OCI-LY3 (cell line): ENCODE results near the gene KRTAP5-2.

Experiments
- CTCF ChIP-seq: fragments of 200-600, 300-600 bp; sonication (generic); IDR thresholded peaks from 2 replicates; pipeline ENCODE4 v1.5.1; 2014; ENCODE audit warnings: antibody characterized with exemption, low read length, low read depth
- EZH2phosphoT487 ChIP-seq: fragments of 200-600 bp; shearing (Covaris generic); IDR thresholded peaks from 2 replicates; pipeline ENCODE4 v1.6.1; 2018; ENCODE audit warnings: antibody characterized with exemption, mixed run types, low read depth

DNA sequence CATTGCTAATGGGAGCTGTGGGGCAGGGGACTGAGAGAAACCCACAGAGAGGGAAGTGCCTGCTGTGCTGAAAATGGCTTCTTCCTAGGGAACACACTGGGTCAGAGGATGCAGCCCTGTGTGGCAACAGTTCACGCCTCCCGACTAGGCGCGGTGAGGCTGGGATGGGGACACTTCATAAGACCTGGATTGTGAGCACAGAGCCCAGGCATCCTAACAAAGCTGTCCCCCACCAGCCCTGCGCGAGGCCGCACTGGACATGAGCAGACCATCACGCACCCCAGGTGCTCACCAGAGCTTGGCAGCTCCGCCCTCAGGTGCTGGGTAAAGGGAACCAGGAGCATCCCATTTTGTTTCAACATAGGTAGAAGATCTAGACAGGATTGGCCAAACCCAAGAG, 25.6 kb upstream of the KRTAP5-2 start:
- TF ChIP-seq CTCF (no peak), EZH2phosphoT487 (no peak)
